ENCODE results near the gene QRFPR. TPM values are rescaled to one million over a fixed set of nuclear protein-coding genes. Genes with fewer than 3 reads are reported as not detected.

The QRFPR gene
- total RNA-seq, 1 donor from 2014 or later: not detected

DNA sequence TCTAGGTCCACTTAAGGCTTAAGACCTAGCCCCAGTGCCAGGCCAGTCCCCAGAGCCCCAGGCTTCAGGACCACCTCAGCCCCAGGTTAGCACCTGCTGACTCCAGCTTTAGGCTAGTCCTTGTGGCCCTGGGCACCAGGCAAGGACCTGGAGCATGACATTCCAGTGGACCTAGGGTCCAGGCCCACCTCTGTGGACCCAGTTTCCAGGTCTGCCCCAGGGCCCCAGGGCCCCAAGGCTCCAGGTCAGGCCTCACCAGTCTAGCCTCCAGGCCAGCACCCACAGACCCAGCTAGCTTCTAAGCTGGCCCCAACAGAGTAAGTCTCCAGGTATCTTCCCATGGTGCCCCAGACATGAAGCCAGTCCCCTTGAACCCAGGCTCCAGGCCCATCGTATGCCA, 97.5 kb downstream of the QRFPR start:
- TF ChIP-seq, protein P1, sequence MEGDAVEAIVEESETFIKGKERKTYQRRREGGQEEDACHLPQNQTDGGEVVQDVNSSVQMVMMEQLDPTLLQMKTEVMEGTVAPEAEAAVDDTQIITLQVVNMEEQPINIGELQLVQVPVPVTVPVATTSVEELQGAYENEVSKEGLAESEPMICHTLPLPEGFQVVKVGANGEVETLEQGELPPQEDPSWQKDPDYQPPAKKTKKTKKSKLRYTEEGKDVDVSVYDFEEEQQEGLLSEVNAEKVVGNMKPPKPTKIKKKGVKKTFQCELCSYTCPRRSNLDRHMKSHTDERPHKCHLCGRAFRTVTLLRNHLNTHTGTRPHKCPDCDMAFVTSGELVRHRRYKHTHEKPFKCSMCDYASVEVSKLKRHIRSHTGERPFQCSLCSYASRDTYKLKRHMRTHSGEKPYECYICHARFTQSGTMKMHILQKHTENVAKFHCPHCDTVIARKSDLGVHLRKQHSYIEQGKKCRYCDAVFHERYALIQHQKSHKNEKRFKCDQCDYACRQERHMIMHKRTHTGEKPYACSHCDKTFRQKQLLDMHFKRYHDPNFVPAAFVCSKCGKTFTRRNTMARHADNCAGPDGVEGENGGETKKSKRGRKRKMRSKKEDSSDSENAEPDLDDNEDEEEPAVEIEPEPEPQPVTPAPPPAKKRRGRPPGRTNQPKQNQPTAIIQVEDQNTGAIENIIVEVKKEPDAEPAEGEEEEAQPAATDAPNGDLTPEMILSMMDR (IDR thresholded peaks at IDR 0.05): no peak
- Histone ChIP-seq H3K27me3 (ENCODE audit: low read depth) (no peaks in the 10 kb centered on the region), H3K4me3 (no peak overlapping the region), H3K4me1 (no peaks in the 10 kb centered on the region), H3K9me3 (peaks cover 4% of the 10 kb centered on the region), H3K27ac (no peak overlapping the region), H3K36me3 (no peaks in the 10 kb centered on the region)
- intact Hi-C loops (cut with DNase I): no loop called here
- DNase-seq: no peak
- peak in 1 of 2 donors; percentile 17 for ATAC-seq

DNA sequence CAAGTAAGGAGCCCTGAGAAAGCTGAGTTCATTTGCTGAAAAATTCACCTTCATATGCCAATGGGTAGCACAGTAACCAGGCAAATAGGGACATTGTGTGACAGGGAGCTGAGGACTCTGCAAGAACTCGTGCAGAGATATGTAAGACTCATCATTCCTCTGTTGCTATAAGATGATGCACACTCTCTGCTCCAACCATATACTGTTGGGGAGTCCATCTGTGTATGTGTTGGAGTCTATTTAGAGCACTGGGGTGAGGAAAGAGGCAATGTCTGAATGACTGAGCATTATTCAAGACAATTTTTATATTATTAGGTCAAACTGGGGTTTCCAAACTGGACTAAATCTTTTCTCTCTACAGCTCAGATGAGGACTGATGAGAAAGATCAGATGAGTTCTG, 100.4 kb downstream of the QRFPR start:
- Histone ChIP-seq H3K9me3 (no peaks in the 10 kb centered on the region), H3K27ac (no peak overlapping the region), H3K4me3 (no peak overlapping the region), H3K36me3 (no peaks in the 10 kb centered on the region), H3K4me1 (no peaks in the 10 kb centered on the region), H3K27me3 (ENCODE audit: low read depth) (no peaks in the 10 kb centered on the region)
- no peak for DNase-seq
- TF ChIP-seq, protein P1 (IDR thresholded peaks at IDR 0.05): no peak
- intact Hi-C loops (cut with DNase I): no loop called here
- no peak for ATAC-seq

DNA sequence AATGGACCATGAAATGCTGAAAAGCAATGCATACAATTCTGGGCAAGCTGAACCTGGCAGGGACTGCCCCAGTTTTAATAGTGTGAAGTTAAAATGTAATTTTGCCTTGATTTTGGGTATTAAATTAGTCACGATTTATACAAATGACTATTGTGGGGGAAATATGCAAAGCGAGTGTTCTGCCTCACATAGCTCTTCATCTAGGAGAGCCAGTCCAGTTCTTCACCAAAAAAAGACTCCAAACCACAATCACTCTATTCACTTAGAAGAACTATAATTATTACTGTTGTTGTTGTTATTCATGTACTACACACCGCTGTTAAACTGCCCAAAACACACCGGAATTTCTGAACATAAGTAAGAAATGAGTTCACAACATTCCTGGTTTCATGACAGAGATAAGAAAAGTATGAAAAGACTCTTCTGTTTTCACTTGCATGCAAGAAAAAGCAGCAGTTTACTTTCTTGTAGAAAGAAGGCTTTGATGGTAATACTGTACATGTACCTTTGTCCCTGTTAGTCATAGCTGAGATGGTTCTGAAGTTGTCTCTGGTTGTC, 101.9 kb downstream of the QRFPR start:
- ATAC-seq: no peak
- TF ChIP-seq, protein P1 (IDR thresholded peaks at IDR 0.05): no peak
- Histone ChIP-seq H3K9me3 (no peaks in the 10 kb centered on the region), H3K36me3 (no peaks in the 10 kb centered on the region), H3K27ac (no peak overlapping the region), H3K4me1 (no peaks in the 10 kb centered on the region), H3K4me3 (no peak overlapping the region), H3K27me3 (ENCODE audit: low read depth) (no peaks in the 10 kb centered on the region)
- intact Hi-C loops (cut with DNase I): no loop called here
- no peak for DNase-seq

Other genes with a start within 250 kb of the QRFPR start
- gene TNIP3, start 216.7 kb downstream of the QRFPR start, total RNA-seq: 0.95 TPM

All from lower lobe of right lung (tissue), 2 donors.